Right cardiac atrium (tissue), 5 donors: Measurements from ENCODE around the gene MEFV. TPM values are rescaled to one million over a fixed set of nuclear protein-coding genes. Genes with fewer than 3 reads are reported as not detected.

Experiments
- ATAC-seq, 2 donors: fragments of 200-7000 bp; cut with Tn5 transposase; one replicate each; pipeline versions ENCODE4 v1.8.0 to v1.9.1; 2020; ENCODE audit warnings: moderate library complexity in 2 of 2, mild to moderate bottlenecking in 1 of 2
- DNase-seq, 3 donors: peaks; one replicate each; pipeline ENCODE4 v3.0.0-alpha.2; 2020
- H3K27ac ChIP-seq: one replicate; pipeline ENCODE4 v1.5.1; 2013; ENCODE audit warnings: mild to moderate bottlenecking, low read length, control low read depth, moderate library complexity
- H3K27me3 ChIP-seq: one replicate; pipeline ENCODE4 v1.6.1; 2013; ENCODE audit not compliant: control insufficient read depth, insufficient read depth
- H3K4me1 ChIP-seq: one replicate; pipeline ENCODE4 v1.6.1; 2013; ENCODE audit warnings: low read length; ENCODE audit not compliant: control insufficient read depth, insufficient read depth
- H3K4me3 ChIP-seq: one replicate; pipeline ENCODE4 v1.5.1; 2013; ENCODE audit warnings: low read length, control low read depth
- H3K9me3 ChIP-seq: one replicate; pipeline ENCODE4 v1.6.1; 2013; ENCODE audit warnings: low read length; ENCODE audit not compliant: control insufficient read depth
- WGBS: extraction: QIAGEN DNeasy Blood & Tissue Kit; methylation state at CpG from one replicate; pipeline ENCODE4 v1.1.7; 2013; 5-methylcytosine and 5-hydroxymethylcytosine counted together
- intact Hi-C, 4 donors: fragments of 100-400 bp; cut with DNase I; formaldehyde crosslinking; loops; one replicate each; pipeline versions ENCODE4 v1.11.0 to v1.14.0; 2022 to 2023
- polyA plus RNA-seq: library from polyadenylated mRNA; stranded (reverse); fragments of 200-250 nt; gene quantifications from one replicate; pipeline ENCODE4 v1.2.3, GENCODE V29; 2013
- total RNA-seq, 4 donors: library from RNA; stranded (reverse); fragmentation: NEBNext Ultra II Directional; extraction: Animal tissue kit (Norgen Biotek cat#: 25700); gene quantifications; one replicate each; pipeline ENCODE4 v1.2.1, GENCODE V29; 2021
- donor health status: healthy with polysubstance abuse.
- donor health status: DM: no; HTN: yes; CAD: no.
- donor health status: DM: no; HTN: no; CAD: no.
- donor health status: DM: no; HTN: yes; CAD: no; lungs with severe emphysema.
- donor health status: DM: yes; HTN: yes; CAD: no.

MEFV gene
- total and polyA plus RNA-seq, 5 donors, result 0.32 to 1.6 (median 1.6) TPM

GRCh38 chr16:3266873-3267537, 10.6 kb upstream of the MEFV start:
- Histone ChIP-seq H3K4me3 (no peak overlapping the region), H3K27me3 (no peaks in the 10 kb centered on the region), H3K4me1 (peaks cover 4% of the 10 kb centered on the region), H3K9me3 (no peaks in the 10 kb centered on the region), H3K27ac (no peak overlapping the region)
- intact Hi-C loops, result no loop called here
- ATAC-seq (no peak), DNase-seq (peak in 1 of 3 donors; percentile 21)
- 61% methylated on average over 5 of the region's 5 CpGs for WGBS

- 1% methylated on average over 77 of the region's 77 CpGs for WGBS
- intact Hi-C loops, result no loop called here
- DNase-seq (peak; percentile 98 to 99 (median 99)), ATAC-seq (peak; percentile 96)
- Histone ChIP-seq H3K4me1 (peaks cover 4% of the 10 kb centered on the region), H3K27ac (peak overlapping the region; percentile 95), H3K4me3 (peak overlapping the region; percentile 65), H3K27me3 (no peaks in the 10 kb centered on the region), H3K9me3 (no peaks in the 10 kb centered on the region)
Observed at GRCh38 chr16:3264137-3265036, 8.0 kb upstream of the MEFV start.

- no peak overlapping the region for H3K4me3 ChIP-seq
- H3K27ac ChIP-seq, result no peak overlapping the region
- no peak for DNase-seq
- H3K9me3 ChIP-seq, result no peaks in the 10 kb centered on the region
- 95% methylated on average over 4 of the region's 4 CpGs for whole genome bisulfite sequencing
- no peaks in the 10 kb centered on the region for H3K27me3 ChIP-seq
- no peak for ATAC-seq
- intact Hi-C loops, result no loop called here
- H3K4me1 ChIP-seq, result peaks cover 4% of the 10 kb centered on the region
Observed at GRCh38 chr16:3262517-3262916, 6.1 kb upstream of the MEFV start.

GRCh38 chr16:3259836-3260235, 3.4 kb upstream of the MEFV start:
- ATAC-seq (no peak), DNase-seq (no peak)
- Histone ChIP-seq H3K9me3 (no peaks in the 10 kb centered on the region), H3K27me3 (no peaks in the 10 kb centered on the region), H3K27ac (no peak overlapping the region), H3K4me1 (peaks cover 2% of the 10 kb centered on the region), H3K4me3 (no peak overlapping the region)
- 84% methylated on average over 8 of the region's 8 CpGs for WGBS
- intact Hi-C loops, result no loop called here

- intact Hi-C loops, result no loop called here
- no peak overlapping the region for H3K4me3 ChIP-seq
Observed at GRCh38 chr16:3256866-3257465, 533 bp upstream of the MEFV start.

GRCh38 chr16:3254309-3254708, 2.1 kb downstream of the MEFV start:
- H3K27ac ChIP-seq, result no peak overlapping the region
- H3K9me3 ChIP-seq, result no peaks in the 10 kb centered on the region
- ATAC-seq (no peak), DNase-seq (no peak)
- 44% methylated on average over 35 of the region's 35 CpGs for WGBS
- H3K27me3 ChIP-seq, result no peaks in the 10 kb centered on the region
- intact Hi-C loops, result no loop called here
- H3K4me3 ChIP-seq, result no peak overlapping the region
- H3K4me1 ChIP-seq, result no peaks in the 10 kb centered on the region

More at GRCh38 chr16:3256866-3257465, 533 bp upstream of the MEFV start:
- 75% methylated on average over 9 of the region's 9 CpGs for WGBS
- Histone ChIP-seq H3K27me3 (no peaks in the 10 kb centered on the region), H3K27ac (no peak overlapping the region), H3K4me1 (no peaks in the 10 kb centered on the region), H3K9me3 (no peaks in the 10 kb centered on the region)
- no peak for DNase-seq
- peak in 1 of 2 donors; percentile 23 for ATAC-seq

- WGBS, result 71% methylated on average over 4 of the region's 4 CpGs
- H3K9me3 ChIP-seq, result no peaks in the 10 kb centered on the region
Observed at GRCh38 chr16:3252967-3253366, 3.5 kb downstream of the MEFV start.

GRCh38 chr16:3249451-3249850, 7.0 kb downstream of the MEFV start:
- 88% methylated on average over 14 of the region's 14 CpGs for WGBS
- Histone ChIP-seq H3K9me3 (no peaks in the 10 kb centered on the region), H3K4me1 (no peaks in the 10 kb centered on the region), H3K4me3 (no peak overlapping the region), H3K27ac (no peak overlapping the region), H3K27me3 (no peaks in the 10 kb centered on the region)
- intact Hi-C loops, result no loop called here
- ATAC-seq (no peak), DNase-seq (no peak)

More at GRCh38 chr16:3252967-3253366, 3.5 kb downstream of the MEFV start:
- Histone ChIP-seq H3K4me1 (no peaks in the 10 kb centered on the region), H3K27ac (no peak overlapping the region), H3K4me3 (no peak overlapping the region), H3K27me3 (no peaks in the 10 kb centered on the region)
- intact Hi-C loops, result no loop called here
- no peak for DNase-seq
- ATAC-seq, result no peak

- H3K4me3 ChIP-seq, result no peak overlapping the region
- ATAC-seq (no peak), DNase-seq (no peak)
- H3K9me3 ChIP-seq, result no peaks in the 10 kb centered on the region
- no peaks in the 10 kb centered on the region for H3K4me1 ChIP-seq
- H3K27ac ChIP-seq, result no peak overlapping the region
- intact Hi-C loops, result no loop called here
- WGBS, result 75% methylated on average over 1 of the region's 1 CpG
- no peaks in the 10 kb centered on the region for H3K27me3 ChIP-seq
Observed at GRCh38 chr16:3249020-3249419, 7.4 kb downstream of the MEFV start.

- 72% methylated on average over 5 of the region's 5 CpGs for WGBS
- no peak overlapping the region for H3K4me3 ChIP-seq
- DNase-seq, result no peak
- no peaks in the 10 kb centered on the region for H3K9me3 ChIP-seq
- H3K27me3 ChIP-seq, result no peaks in the 10 kb centered on the region
- no peak overlapping the region for H3K27ac ChIP-seq
- intact Hi-C loops, result no loop called here
- H3K4me1 ChIP-seq, result no peaks in the 10 kb centered on the region
- ATAC-seq, result no peak
Observed at GRCh38 chr16:3248596-3248995, 7.8 kb downstream of the MEFV start.

- Histone ChIP-seq H3K9me3 (no peaks in the 10 kb centered on the region), H3K27me3 (no peaks in the 10 kb centered on the region), H3K4me3 (no peak overlapping the region), H3K27ac (no peak overlapping the region), H3K4me1 (no peaks in the 10 kb centered on the region)
- ATAC-seq (no peak), DNase-seq (no peak)
- WGBS, result 81% methylated on average over 10 of the region's 10 CpGs
- intact Hi-C loops, result no loop called here
Observed at GRCh38 chr16:3246876-3247275, 9.6 kb downstream of the MEFV start.
